NCI-H460 (cell line): Measurements from ENCODE around the gene FGF7. TPM values are rescaled to one million over a fixed set of nuclear protein-coding genes. Genes with fewer than 3 reads are reported as not detected.
"Not testable (repeated sequence)": the region's sequence is repeated elsewhere in the genome, so short reads cannot be mapped to it uniquely, and the experiment has no call there.

ENCODE experiments used
- DNase-seq: peaks from one replicate; pipeline ENCODE4 v3.0.0-alpha.2; 2016; ENCODE audit warnings: low read depth; ENCODE audit errors: extremely low read depth
- total RNA-seq: library from RNA; depleted of rRNA; stranded (reverse); fragments of >200 nt; shearing (Covaris generic); gene quantifications from 2 replicates; pipeline ENCODE4 v1.2.3, GENCODE V29; 2014

The FGF7 gene
- total RNA-seq, 1 experiment from 2014 or later = 0.20 TPM

- DNase-seq = no peak
These were observed 16.1 kb downstream of the FGF7 start for GRCh38 chr15:49438962-49439631.

- DNase-seq = no peak
These were observed 16.8 kb downstream of the FGF7 start for GRCh38 chr15:49439678-49440395.

- no peak for DNase-seq
These were observed 18.3 kb downstream of the FGF7 start for GRCh38 chr15:49441356-49441755.

GRCh38 chr15:49441816-49442215, 18.8 kb downstream of the FGF7 start:
- no peak for DNase-seq

- no peak for DNase-seq
These were observed 29.6 kb downstream of the FGF7 start for GRCh38 chr15:49452595-49452994.

GRCh38 chr15:49456166-49456565, 33.1 kb downstream of the FGF7 start:
- no peak for DNase-seq

GRCh38 chr15:49458145-49458544, 35.1 kb downstream of the FGF7 start:
- DNase-seq = no peak

- no peak for DNase-seq
These were observed 37.4 kb downstream of the FGF7 start for GRCh38 chr15:49460411-49460941.

- DNase-seq = no peak
These were observed 39.3 kb downstream of the FGF7 start for GRCh38 chr15:49462232-49462844.

GRCh38 chr15:49464522-49464921, 41.5 kb downstream of the FGF7 start:
- no peak for DNase-seq

- DNase-seq = no peak
These were observed 43.1 kb downstream of the FGF7 start for GRCh38 chr15:49466119-49466518.

- no peak for DNase-seq
These were observed 44.9 kb downstream of the FGF7 start for GRCh38 chr15:49467746-49468480.

GRCh38 chr15:49468481-49468839, 45.4 kb downstream of the FGF7 start:
- peak; percentile 11 for DNase-seq

GRCh38 chr15:49471248-49471647, 48.2 kb downstream of the FGF7 start:
- DNase-seq = not testable (repeated sequence)

GRCh38 chr15:49471733-49472132, 48.7 kb downstream of the FGF7 start:
- DNase-seq = no peak

GRCh38 chr15:49472338-49472737, 49.3 kb downstream of the FGF7 start:
- no peak for DNase-seq

- no peak for DNase-seq
These were observed 50.0 kb downstream of the FGF7 start for GRCh38 chr15:49473031-49473430.

- not testable (repeated sequence) for DNase-seq
These were observed 55.0 kb downstream of the FGF7 start for GRCh38 chr15:49478021-49478420.

GRCh38 chr15:49478982-49479381, 55.9 kb downstream of the FGF7 start:
- DNase-seq = not testable (repeated sequence)

- not testable (repeated sequence) for DNase-seq
These were observed 62.4 kb downstream of the FGF7 start for GRCh38 chr15:49485401-49485800.

GRCh38 chr15:49490966-49491365, 67.9 kb downstream of the FGF7 start:
- DNase-seq = no peak
